Amygdala (tissue), 56 donors: ENCODE data around the gene ACTL10.

Experiments used
- DNase-seq, 56 donors: peaks; one replicate each; lab custom pipeline; 2025; lab: John Stamatoyannopoulos, UW

The ACTL10 gene

DNA sequence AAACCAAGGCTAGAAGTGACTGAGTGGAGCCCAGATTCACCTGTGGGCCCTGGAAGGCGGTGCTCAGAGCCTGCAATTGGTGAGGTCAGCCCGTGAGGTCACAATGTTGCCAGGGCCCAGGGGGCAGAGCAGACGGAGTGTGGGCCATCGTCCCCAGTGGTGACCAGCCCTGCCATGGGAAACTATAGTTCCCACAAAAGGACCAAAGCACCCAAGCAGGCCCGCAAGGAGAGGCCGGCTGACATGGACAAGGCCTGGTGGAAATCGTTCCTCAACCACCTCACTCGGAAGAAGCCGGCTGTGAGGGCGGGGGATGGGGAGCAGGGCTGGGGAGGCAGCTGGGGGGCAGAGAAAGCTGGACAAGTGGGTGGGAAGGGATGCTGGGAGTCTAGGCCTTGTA, 4.6 kb upstream of the ACTL10 start, which contains the start of gene C20orf144:
Gene C20orf144, plus strand, starts transcription at position 156 of the 400 bp plus-strand sequence. Its CDS starts 19 bp downstream, at position 175.
- no peak for DNase-seq

DNA sequence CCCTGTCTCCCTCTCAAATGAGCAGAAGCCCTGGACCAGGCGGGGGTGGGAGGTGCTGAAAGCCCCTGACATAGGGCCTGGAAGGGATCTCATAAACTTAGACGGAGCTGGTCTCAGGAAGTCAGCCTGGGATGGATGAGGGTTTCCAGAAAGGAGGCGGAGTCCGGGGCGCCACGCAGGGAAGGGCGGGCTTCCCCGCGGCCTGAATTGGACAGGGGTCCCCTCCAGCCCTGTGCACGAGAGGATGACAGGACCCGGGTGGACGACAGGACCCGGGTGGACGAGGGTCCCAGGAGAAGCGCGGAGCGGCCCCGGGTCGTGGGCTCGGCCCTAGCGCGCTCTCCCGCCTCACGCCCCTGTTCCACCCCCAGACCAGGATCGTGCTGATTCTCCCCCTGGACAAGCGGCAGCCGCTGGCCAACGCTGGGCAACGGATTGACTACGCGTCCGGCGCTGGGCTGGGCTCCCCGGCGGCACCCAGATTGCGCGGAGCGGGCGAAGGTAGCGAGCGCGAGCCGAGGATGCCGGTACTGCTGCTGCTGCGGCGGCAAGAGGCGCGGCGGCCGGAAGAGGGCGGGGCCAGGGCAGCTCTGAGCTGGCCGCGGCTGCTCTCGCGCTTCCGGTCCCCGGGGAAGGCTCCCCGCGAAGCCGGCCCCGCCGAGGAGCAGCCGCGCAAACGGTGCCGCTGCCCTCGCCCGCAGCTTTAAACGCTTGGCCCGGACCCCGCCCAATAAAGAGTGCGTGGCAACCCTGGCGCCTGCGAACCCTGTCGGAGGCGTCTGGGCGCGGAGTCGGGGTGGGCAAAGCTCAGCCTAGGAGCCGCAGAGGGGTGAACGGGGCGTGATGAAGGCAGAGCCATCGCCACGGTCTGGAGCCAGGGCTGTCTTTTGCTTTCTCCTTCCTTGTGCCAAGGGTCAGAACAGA, 3.3 kb upstream of the ACTL10 start:
- DNase-seq = peak in 51 of 56 donors; percentile 8 to 83 (median 55)

DNA sequence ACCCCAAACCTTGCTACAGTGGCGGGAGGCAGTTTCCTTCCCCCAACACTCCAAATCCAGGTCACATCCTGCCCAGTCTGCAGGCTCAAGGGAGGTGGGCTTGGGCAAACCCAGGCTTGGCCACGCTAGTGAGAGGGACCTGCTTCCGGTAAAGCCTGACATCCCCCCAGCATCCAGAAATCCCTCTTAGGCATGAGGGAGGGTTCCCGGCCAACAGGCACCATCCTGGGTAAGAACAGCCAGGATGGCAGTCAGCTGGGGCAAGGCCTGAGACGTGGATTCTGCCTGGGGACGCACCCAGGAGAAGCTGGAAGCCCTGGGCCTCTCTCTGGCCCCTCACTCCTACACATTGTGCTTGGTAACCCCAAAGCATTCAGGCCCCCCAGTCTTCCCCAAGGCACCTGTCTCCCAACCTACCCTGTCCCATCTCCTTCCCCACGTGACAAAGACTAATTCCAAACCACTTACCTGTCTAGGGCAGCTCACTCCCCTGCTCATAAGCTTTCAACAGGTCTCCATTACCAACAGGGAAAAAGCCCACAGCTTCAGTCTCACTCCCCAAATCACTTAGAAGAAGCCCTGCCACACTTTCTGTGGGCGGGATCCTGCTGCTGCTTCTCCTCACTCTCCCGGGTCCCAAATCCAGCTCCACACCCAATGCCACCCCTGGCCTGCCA, 2.5 kb upstream of the ACTL10 start:
- DNase-seq = no peak

DNA sequence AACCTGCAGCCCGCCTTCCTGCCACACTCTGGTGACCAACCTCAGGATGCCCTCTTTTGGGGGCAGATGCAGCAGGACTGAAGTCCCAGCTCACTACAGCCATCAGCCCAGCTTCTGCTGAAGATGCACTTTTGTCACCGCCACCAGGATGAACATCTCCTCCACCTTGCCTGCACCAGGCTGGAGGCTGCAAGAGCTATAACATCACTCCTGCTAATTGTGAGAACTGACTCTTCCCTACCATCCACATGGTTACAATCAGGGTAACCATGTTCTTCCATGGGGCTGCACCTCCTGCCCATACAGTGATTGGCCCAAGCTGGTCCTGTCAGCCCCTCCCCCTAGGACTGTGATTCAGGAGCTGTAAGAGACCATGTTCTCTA, 2.0 kb upstream of the ACTL10 start:
- no peak for DNase-seq

DNA sequence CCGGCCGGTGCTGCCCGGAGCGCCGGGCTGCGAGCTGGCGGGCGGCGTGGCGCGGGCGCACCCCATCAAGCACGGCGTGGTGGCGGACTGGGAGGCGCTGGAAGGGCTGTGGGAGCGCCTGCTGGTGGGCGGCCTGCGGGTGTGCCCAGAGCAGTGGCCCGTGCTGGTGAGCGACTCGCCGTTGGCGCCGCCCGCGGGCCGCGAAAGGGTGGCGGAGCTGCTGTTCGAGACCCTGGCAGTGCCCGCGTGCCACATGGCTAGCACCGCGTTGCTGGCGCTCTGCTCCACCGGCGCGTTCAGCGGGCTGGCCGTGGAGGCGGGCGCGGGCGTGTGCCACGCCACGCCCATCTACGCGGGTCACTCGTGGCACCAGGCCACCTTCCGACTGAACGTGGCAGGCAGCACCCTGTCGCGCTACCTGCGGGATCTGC, 517 bp downstream of the ACTL10 start:
- peak in 26 of 56 donors; percentile 16 to 69 (median 52) for DNase-seq

DNA sequence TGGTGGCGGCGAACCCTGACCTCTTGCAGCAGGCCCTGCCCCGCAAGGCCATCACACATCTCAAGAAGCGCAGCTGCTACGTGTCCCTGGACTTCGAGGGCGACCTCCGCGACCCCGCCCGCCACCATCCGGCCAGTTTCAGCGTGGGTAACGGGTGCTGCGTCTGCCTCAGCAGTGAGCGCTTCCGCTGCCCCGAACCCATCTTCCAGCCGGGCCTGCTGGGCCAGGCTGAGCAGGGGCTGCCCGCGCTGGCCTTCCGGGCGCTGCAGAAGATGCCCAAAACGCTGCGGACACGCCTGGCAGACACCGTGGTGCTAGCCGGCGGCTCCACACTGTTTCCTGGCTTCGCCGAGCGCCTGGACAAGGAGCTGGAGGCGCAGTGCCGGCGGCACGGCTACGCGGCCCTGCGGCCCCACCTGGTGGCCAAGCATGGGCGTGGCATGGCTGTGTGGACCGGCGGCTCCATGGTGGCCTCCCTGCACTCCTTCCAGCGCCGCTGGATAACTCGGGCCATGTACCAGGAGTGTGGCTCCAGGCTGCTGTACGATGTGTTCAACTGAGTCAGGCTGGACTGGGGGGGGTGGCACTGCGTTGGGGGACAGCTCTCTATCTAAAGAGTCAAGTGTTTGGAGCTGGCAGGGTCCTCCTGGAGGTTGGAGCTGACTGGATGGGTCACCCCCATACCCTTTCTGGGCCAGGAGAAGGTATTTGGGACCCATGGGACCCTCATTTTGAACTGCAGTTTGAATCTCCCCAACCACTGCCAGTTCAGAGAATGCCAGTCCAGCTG, 1.1 kb downstream of the ACTL10 start:
- peak in 50 of 56 donors; percentile 8 to 83 (median 58) for DNase-seq

DNA sequence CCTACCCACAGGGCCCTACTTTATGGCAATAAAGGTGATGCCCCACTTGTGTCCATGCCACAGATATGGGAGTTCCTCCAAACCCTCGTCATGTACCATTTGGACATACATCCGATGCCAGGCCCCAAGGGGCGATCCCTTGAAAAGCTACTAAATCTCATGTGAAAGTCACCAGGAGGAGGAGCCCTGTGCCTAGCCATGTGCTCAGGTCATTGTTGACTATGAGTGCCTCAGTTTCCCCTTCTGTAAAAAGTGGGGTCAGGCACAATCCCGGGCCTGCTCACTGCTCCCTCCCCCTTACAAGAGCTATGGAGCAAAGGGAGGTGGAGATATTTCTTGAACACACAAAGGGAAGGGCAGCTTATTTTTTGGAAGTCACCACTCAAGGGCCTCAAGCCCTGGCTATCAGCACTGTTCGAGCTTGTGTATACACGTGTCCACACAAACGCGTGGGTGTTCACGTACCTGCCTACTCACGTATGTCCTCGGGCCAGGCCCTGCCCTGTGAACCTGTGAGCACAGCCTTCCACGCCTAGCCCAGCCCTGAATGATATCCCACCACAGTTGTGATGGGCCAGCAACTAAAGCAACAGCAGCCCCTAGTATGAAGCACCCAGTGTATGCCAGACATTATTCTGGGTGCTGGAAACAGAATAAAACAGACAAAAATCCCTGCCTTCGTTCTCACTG, 1.9 kb downstream of the ACTL10 start:
- DNase-seq = no peak

DNA sequence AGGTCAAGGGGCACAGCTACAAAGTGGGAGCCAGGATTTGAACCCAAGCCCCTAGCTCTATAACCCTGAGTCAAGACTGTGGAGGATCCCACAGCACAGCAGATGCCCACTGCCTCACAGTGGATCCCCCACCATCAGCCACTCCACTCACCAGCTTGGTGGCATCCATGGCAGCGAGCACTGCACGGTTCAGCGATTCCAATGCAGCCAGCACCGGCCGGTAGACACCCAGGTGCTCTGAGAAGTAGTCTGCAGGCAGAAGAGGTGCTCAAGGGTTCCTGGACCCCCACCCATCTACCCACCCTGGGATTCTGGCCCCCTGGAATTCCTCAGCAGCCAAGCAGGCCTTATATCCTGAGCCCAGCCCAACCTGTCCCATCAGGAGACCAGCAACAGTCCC, 2.5 kb downstream of the ACTL10 start:
- no peak for DNase-seq

DNA sequence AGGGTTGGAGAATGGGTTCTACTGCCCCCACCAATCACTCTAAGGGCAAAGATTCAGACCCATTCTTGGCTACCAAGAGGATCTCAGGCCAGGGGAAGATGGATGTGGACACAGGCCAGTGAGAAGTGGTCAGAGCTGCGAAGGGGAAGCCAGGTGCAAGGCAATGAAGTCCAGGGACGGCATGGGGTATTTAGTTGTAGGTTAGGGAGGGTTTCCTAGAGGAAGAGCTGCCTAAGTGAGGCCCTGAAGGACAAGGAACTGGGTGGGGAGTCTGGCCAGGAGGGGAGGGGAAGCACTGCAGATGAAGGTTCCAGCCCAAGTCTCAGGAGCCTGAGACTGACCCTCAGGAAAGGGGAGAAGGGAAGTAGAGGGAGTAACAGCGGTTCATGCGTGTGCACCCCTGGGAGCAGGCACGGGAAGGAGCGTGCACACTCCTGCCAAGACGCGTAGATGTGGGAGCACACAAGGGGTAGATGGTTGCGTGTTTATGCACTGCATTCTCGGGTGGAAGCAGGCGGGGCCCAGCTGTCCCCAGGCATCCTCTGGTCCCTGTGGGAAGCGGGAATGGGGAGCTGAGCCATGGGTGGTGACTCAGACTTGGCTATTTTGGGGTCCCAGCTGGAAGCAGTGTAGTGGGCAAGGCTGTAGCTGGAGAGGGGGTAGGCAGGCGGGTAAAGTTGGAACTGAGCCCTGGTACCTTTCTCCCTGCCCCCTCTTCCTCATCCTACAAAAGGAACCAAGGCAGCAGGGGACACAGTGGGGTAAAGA, 3.3 kb downstream of the ACTL10 start:
- DNase-seq = peak in 24 of 56 donors; percentile 13 to 73 (median 34)

DNA sequence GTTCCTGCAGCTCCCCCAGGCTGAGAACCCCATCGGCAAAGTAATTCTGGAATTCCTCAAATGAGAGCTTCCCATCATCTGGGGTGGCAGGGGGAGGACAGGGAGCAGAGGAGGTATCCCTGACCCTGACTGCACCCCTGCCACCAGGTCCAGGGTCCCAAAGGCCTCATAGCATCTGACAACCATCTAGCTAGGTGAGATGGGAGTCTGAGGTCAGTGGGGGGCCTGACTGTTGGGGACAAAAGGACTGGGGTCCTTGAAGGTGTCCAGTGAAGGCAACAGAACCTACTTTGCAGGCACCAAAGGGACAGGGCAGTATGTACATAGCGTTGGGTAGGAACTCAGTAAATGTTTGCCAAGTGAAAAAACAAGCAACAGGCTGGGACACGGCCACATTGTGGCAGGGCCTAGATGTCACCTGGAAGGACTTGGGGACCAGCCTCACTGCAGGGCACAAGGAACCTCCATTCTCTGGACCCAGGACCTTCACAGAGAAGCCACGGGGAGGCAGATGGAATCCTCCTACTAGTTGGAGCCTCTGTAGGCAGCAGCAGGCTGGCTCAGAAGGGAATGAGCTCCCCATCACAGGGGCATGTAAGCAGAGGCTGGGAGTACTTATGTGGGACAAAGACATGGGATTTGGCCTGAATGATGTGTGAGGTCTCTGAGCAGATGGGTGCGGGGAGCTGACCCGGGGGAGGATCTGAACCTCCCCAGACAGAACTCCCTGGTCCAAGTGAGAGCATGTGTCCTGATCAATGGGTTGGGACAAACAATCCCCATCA, 4.2 kb downstream of the ACTL10 start:
- DNase-seq = no peak

DNA sequence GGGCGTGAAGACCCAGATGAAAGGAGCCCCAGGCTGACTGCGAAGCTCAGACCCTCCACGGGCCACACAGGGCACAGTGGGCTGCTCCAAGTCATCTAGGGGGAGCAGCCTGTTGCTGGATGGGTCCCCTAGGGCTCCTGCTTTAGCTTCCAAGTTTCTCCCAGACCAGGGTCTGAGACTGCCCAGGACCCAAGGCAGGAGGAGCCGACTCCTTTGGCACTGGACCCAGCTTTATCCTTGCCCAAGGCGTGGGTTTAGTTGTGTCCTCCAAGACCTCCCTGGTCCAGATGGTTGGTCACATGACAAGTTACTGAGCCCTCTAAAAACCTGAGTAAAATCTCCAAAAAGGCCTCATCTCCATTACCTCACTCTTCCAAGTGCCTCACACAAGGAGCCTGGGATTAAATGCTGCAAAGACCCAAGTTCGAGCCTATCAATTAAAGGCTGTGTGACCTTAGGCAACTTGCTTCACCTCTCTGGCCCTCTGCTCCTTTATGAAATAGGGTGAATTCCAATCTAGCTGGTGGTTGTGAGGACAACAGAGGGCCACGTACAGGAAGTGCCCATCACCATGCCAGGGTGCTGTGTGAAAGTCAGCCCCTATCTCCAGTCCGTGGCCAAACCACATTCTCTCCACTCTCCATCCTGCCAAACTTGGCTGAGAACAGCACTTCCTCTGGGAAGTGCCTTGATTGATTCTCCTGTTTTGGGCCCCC, 5.0 kb downstream of the ACTL10 start:
- DNase-seq = no peak

DNA sequence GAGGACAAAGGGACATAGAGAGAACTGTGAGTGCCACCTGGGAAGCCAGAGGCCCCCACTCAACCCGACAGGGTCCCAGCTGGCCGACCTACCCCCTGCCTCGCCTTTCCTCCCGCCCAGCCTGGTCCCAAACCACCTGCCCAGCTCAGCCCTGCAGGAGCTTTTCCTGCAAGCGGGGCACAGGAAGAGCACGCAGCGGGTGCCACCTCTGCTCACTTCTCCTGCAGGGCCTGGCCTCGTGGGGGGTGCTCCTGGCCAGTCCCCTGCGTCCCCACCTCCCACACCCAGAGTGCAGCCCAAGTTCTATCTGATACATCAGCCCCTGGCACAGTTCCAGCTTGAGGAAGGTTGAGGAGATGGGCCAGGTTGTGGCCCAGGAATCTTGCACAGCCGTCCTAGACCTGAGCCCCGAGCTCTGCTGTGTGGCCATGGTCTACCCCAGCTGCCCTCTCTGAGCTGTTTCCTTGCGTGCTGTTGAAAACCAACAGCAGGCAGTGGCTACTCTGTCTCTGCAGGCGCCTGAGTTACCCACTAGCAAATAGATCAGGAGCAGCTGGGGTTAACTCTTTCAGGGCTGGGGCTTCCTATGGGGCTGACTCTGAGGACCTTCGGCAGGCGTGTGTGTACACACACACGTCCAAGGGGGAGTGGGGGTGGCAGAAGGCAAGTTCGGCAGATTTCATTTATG, 5.8 kb downstream of the ACTL10 start:
- DNase-seq = no peak

DNA sequence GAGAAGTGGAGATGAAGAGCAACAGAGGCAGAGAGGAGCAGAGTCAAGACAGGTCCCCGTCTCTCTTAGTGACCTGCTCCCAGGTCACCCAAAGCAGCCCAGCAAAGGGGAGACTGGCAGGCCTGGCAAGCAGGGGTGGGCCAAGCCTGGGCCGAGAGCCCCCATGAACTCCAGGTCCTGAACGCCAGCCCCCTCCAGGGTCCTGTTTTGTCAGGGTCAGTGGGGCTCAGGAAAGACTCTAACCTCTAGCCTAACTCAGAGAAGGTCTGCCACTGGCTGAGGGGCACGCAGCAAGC, 6.3 kb downstream of the ACTL10 start:
- no peak for DNase-seq

DNA sequence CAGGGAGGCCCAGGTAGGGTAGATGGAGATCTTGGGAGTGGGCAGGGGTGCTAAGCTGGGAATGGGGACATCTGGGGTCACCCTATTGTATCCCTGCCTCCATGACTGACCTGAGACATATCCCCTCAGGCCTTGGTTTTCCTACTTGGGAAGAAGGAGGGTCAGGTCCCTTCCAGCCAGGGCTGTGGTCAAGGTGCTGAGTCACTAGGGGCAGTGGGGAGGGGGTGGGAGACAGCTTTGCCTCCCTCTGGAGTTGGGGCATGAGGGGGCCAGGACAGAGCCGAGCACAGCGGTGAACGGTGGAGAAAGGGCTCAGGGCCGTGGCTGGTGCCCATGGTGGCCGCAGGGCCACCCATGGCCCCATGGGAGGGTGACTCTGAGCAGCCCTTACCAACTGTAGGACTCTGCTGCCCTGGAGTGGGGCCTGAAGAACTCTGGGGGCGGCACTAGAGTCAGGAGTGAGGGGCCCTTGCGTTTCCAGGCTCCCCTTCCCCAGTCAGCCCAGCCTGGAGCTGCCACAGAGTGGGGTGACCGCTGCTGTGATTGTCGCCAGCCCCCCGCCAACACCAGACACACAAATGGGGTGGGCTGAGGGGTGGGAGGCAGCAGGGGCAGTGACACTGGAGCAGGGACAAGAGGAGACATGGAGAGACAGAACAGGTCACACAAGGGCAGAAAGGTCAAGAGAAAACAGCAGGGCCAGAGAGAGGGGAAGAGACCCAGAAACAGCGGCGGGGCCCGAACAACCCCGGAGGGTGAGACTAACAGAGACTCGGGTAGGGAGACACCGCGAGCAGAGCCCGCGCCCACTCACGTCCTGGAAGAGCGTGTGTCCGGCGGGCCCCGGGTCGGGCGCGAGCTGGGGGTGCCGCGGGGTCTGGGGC, 6.9 kb downstream of the ACTL10 start:
- DNase-seq = peak in 1 of 56 donors; percentile 44

DNA sequence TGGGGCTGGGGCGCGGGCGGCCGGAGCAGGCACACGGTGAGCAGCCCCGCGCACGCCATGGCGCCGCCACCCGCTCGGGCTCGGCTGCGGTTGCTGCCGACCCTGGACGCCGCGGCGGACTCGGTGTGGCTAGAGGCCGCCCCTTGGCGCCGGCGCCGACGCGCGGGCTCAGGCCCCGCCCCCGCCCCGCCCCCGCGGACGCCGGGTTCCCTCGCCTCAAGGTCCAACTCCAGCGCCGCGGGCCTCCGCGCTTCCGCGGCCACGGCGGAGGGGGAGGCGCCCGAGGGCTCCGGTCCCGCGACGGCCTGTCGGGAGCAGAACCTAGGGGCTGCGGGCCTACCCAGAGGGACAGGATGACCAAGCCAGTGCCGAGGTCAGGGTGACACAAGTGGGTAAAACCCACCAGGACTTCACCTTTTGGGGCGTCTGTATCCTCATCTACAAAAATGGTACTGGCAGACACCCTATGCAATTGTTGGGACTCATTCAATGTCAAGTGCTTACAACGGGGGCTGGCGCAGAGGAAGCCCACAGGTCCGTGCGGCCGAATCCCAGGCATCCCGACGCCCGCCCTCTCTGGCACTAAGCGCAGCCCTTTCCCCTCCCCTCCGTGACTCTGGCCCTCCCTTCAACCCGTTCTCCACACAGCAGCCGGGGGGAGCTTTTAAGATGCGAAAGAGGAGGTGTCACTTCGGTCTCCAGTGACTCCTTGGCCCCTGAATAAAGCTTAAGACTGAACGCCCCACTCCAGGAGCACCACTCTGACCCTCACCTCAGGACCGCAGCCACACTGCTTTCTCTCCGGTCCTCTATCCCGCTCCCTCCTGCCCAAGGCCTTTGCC, 7.8 kb downstream of the ACTL10 start, which contains the start of gene NECAB3:
Gene NECAB3, minus strand, starts transcription at position 135 of the 842 bp plus-strand sequence. Its CDS starts 76 bp downstream, at position 59.
- peak in 52 of 56 donors; percentile 15 to 87 (median 64) for DNase-seq
